ENCODE results near the gene BDH1.

DNA sequence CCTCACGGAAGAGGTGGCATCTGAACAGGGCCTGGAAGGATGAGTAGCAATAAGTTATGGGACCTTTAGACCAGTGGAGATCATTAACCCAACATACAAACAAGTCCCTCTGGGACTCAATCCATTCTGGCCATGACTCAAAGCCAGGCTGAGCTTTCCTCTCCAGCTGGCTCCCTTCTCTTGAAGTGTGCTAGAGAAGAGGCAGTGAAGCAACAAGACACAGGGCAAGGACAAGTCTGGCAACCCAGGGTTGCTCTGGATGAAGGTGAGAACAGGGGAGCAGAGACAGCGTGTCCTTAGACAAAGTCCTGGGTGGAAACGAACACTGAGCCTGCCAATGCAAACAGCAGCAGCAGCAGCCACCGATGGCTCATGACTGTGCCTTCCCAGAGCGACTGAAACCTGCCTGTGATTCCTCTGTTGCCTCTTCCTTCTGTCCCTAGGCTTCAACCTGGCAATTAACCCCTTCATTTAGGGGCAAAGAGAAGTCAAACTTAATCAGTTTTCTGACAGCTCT is 86.8 kb downstream of the BDH1 start:
- TF ChIP-seq, protein P1, sequence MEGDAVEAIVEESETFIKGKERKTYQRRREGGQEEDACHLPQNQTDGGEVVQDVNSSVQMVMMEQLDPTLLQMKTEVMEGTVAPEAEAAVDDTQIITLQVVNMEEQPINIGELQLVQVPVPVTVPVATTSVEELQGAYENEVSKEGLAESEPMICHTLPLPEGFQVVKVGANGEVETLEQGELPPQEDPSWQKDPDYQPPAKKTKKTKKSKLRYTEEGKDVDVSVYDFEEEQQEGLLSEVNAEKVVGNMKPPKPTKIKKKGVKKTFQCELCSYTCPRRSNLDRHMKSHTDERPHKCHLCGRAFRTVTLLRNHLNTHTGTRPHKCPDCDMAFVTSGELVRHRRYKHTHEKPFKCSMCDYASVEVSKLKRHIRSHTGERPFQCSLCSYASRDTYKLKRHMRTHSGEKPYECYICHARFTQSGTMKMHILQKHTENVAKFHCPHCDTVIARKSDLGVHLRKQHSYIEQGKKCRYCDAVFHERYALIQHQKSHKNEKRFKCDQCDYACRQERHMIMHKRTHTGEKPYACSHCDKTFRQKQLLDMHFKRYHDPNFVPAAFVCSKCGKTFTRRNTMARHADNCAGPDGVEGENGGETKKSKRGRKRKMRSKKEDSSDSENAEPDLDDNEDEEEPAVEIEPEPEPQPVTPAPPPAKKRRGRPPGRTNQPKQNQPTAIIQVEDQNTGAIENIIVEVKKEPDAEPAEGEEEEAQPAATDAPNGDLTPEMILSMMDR (IDR thresholded peaks at IDR 0.05; ENCODE audit: control extremely low read depth in 1 of 3, insufficient read depth in 1 of 3, low read depth in 1 of 3, low read length in 3 of 3): no peak
- no peak for TF ChIP-seq BACH1 (IDR thresholded peaks at IDR 0.05; ENCODE audit: low read length)
